AG04450 (cell line): ENCODE measurements around the gene TMEM132A. TPM values are rescaled to one million over a fixed set of nuclear protein-coding genes. Genes with fewer than 3 reads are reported as not detected.

ENCODE experiments used
- CTCF ChIA-PET: fragments of 300-600, 350-600 bp; formaldehyde crosslinking; extraction: SDS; loops from one replicate; lab custom pipeline; 2022; ENCODE audit warnings: antibody characterized with exemption, inconsistent platforms; lab: Charles Lee
- POLR2A ChIA-PET: fragments of 350-600 bp; formaldehyde crosslinking; extraction: SDS; loops from one replicate; lab custom pipeline; 2021; ENCODE audit warnings: antibody characterized with exemption, inconsistent platforms; lab: Yijun Ruan, JAX
- DNase-seq: peaks from one replicate; pipeline ENCODE4 v3.0.0-alpha.2; 2011; ENCODE audit warnings: low read depth, low spot score
- H3K27ac ChIP-seq: one replicate; pipeline ENCODE4 v1.5.1; 2012; ENCODE audit warnings: low read depth, low read length, control low read depth
- H3K27me3 ChIP-seq: one replicate; pipeline ENCODE4 v1.6.0; 2012; ENCODE audit warnings: low read length; ENCODE audit not compliant: control insufficient read depth, insufficient read depth
- H3K4me3 ChIP-seq: 2 replicates; pipeline ENCODE4 v1.5.1; 2011; ENCODE audit warnings: mild to moderate bottlenecking, low read depth, low read length, control low read depth
- H3K9me3 ChIP-seq: 2 replicates; pipeline ENCODE4 v1.5.1; 2012; ENCODE audit warnings: low read length; ENCODE audit not compliant: control insufficient read depth, insufficient read depth
- CTCF ChIP-seq: IDR thresholded peaks from 2 replicates; pipeline ENCODE4 v1.5.1; 2011; ENCODE audit warnings: low read depth, low read length, control low read depth, inconsistent platforms
- polyA plus RNA-seq: library from polyadenylated mRNA; depleted of rRNA; stranded (reverse); fragments of >200 nt; gene quantifications from 2 replicates; pipeline ENCODE4 v1.2.3, GENCODE V29; 2011

Gene TMEM132A
- polyA plus RNA-seq, 1 experiment, result 25.9 TPM

DNA sequence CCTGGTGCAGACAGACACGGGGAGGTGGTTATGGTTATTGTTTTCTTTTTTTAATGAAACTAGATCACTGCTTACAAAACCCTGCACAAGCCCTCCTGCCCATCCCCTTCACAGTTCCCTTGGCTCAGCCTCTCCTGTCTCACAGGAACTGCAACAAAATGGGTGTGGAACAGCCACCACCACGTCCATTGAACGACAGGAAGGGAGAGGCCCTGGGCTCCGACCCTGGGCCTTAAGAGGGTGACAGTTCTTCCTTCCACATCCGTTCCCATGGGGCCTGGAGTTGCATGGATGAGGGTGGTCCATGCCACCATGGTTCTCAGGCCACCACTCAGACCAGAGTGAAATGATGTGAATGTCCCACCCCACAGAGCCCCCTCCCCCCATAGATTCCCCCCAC lies 33.6 kb upstream of the TMEM132A start:
- Histone ChIP-seq H3K9me3 (no peaks in the 10 kb centered on the region), H3K4me3 (no peak overlapping the region), H3K27me3 (no peaks in the 10 kb centered on the region), H3K27ac (no peak overlapping the region)
- no peak for TF ChIP-seq CTCF
- ChIA-PET POLR2A (interaction anchor here (0.6 kb wide), 1 partner anchor 15 kb away, joined by 4 read pairs; no protein-coding TSS in a partner anchor), CTCF (interaction anchor here (4.8 to 5.9 kb wide), 2 partner anchors 7 to 61 kb away, joined by 76 to 295 read pairs; no protein-coding TSS in a partner anchor)
- DNase-seq, result no peak

- POLR2A ChIA-PET, result interaction anchor here (0.6 kb wide), 1 partner anchor 14 kb away, joined by 4 read pairs; no protein-coding TSS in a partner anchor
- TF ChIP-seq CTCF, result no peak
- no peaks in the 10 kb centered on the region for H3K9me3 ChIP-seq
- no peaks in the 10 kb centered on the region for H3K27me3 ChIP-seq
- CTCF ChIA-PET, result interaction anchor here (2.4 to 5.9 kb wide), 3 partner anchors 7 to 62 kb away, joined by 13 to 295 read pairs (median 76); no protein-coding TSS in a partner anchor
- H3K27ac ChIP-seq, result no peak overlapping the region
- no peak for DNase-seq
- no peak overlapping the region for H3K4me3 ChIP-seq
Measured at GRCh38 chr11:60891103-60891741, 33.0 kb upstream of the TMEM132A start.

- DNase-seq, result no peak
- CTCF ChIA-PET, result interaction anchor here (5.6 to 11.9 kb wide), 2 partner anchors 7 to 63 kb away, joined by 76 to 317 read pairs; no protein-coding TSS in a partner anchor
- POLR2A ChIA-PET, result no interaction called here
- Histone ChIP-seq H3K27me3 (no peaks in the 10 kb centered on the region), H3K9me3 (no peaks in the 10 kb centered on the region), H3K27ac (no peak overlapping the region), H3K4me3 (no peak overlapping the region)
- TF ChIP-seq CTCF, result no peak
Measured at GRCh38 chr11:60895687-60896086, 28.6 kb upstream of the TMEM132A start.

- Histone ChIP-seq H3K9me3 (no peaks in the 10 kb centered on the region), H3K4me3 (no peak overlapping the region)
- POLR2A ChIA-PET, result no interaction called here
Measured at GRCh38 chr11:60897496-60897895, 26.8 kb upstream of the TMEM132A start.

More at GRCh38 chr11:60897496-60897895, 26.8 kb upstream of the TMEM132A start:
- DNase-seq, result no peak
- Histone ChIP-seq H3K27ac (no peak overlapping the region), H3K27me3 (no peaks in the 10 kb centered on the region)
- CTCF ChIA-PET, result interaction anchor here (3.2 to 11.9 kb wide), 4 partner anchors 8 to 121 kb away, joined by 24 to 317 read pairs (median 70); no protein-coding TSS in a partner anchor
- no peak for TF ChIP-seq CTCF
